Measurements from ENCODE around the gene TNFRSF21.
"Not testable (repeated sequence)": the region's sequence is repeated elsewhere in the genome, so short reads cannot be mapped to it uniquely, and the experiment has no call there.

Gene TNFRSF21

DNA sequence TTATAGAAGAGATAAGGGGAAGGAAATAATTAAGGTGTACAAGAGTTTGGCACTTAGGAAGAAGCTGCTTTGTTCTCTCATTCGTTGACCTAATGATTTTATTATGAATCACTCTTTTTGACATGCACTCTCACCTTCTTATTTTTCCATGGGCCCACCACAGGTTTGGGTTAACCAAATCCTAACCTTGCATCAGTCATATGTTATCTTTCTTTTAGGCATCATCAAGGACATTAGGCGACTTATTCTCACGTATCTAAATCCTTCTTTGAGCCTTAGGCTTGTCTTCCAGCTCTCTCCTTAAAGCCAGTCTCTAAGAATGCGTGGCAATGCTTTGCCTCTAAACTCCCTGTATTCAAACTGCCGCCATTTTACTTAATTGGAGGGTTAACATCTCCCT is 58.3 kb downstream of the TNFRSF21 start:
- DNase-seq (ENCODE audit: low read depth) = no peak

- no peak for DNase-seq (ENCODE audit: low read depth)
Observed at GRCh38 chr6:47250302-47250701, 59.4 kb downstream of the TNFRSF21 start.

- no peak for DNase-seq (ENCODE audit: low read depth)
Observed at GRCh38 chr6:47248446-47248845, 61.3 kb downstream of the TNFRSF21 start.

DNA sequence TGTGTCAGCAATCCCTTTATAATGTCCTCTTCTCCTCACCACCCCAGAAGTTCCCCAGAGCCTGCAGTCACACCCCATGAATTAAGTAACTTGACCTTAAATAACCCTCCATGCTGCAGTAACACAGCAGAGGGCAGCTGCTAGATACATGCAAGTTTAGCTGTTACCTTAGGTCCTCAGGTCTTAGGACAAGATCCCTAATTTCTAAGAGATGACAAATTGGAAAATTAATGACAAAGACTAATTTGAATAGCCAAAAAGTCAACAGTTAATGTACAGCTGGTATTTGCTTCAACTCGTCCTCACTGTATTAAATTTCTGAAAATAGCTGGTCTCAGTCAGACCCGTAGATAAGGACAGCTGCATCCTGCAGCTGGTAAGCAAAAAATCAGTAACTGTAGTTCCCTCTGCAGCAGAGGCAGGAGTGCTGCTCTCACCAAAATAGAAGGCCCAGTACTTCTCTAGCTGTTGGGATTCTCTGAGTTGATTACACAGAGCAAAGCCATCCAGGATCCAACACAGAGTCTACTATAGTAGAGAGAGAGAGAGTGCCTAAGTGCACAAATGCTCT is 62.4 kb downstream of the TNFRSF21 start:
- DNase-seq (ENCODE audit: low read depth) = no peak

- no peak for DNase-seq (ENCODE audit: low read depth)
Observed at GRCh38 chr6:47246551-47246950, 63.2 kb downstream of the TNFRSF21 start.

DNA sequence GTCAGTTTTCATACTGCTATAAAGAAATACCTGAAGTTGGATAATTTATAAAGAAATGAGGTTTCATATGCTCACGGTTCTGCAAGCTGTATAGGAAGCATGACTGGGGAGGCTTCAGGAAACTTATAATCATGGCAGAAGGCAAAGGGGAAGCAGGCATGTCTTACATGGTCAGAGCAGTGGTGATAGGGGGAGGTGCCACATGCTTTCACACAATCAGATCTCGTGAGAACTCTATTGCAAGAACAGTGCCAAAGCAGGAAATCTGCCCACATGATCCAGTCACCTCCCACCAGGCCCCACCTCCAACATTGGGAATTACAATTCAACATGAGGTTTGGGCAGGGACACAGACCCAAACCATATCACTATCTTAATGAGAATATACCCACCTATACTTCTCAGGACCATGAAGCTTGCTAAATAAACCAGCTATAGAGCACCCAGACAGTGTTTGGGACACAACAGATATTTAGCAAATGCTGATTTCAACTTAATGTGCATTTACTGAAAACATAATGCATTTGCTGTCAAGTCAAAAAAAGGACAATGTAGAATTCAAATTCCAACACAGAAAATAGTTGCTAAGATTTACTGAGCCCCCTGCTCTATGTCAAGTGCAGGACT is 63.8 kb downstream of the TNFRSF21 start:
- DNase-seq (ENCODE audit: low read depth) = no peak

GRCh38 chr6:47242483-47243386 is 67.0 kb downstream of the TNFRSF21 start:
- peak; percentile 63 for DNase-seq (ENCODE audit: low read depth)

GRCh38 chr6:47241742-47242482 is 67.8 kb downstream of the TNFRSF21 start:
- DNase-seq (ENCODE audit: low read depth) = no peak

GRCh38 chr6:47240277-47240890 is 69.3 kb downstream of the TNFRSF21 start:
- no peak for DNase-seq (ENCODE audit: low read depth)

- no peak for DNase-seq (ENCODE audit: low read depth)
Observed at GRCh38 chr6:47239546-47239945, 70.2 kb downstream of the TNFRSF21 start.

DNA sequence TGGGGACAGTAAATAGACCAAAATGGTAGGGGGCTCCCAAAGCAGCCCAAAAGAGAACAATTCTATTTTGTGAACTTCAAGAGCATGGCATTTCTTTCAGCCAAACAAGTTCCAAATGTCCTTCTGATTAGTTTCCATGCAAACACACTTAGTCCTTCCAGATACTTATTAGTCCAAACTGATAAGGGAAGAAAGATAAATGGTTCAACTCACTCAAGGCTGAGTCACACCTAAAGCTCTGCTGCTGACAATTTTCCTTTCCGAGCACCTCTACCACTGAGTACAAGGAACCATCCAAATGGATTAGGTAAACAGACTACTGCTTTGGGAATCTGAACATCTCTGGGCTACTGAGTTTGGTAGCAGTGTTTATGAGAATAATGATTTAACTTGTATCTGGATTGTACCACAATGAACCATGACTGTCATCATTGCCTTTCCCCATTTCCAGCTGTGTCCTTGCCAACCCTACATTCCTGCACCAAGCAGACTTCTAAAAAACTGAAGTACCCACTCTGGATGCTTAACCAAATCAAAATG is 71.2 kb downstream of the TNFRSF21 start:
- DNase-seq (ENCODE audit: low read depth) = no peak

- DNase-seq (ENCODE audit: low read depth) = no peak
Observed at GRCh38 chr6:47237196-47237595, 72.5 kb downstream of the TNFRSF21 start.

DNA sequence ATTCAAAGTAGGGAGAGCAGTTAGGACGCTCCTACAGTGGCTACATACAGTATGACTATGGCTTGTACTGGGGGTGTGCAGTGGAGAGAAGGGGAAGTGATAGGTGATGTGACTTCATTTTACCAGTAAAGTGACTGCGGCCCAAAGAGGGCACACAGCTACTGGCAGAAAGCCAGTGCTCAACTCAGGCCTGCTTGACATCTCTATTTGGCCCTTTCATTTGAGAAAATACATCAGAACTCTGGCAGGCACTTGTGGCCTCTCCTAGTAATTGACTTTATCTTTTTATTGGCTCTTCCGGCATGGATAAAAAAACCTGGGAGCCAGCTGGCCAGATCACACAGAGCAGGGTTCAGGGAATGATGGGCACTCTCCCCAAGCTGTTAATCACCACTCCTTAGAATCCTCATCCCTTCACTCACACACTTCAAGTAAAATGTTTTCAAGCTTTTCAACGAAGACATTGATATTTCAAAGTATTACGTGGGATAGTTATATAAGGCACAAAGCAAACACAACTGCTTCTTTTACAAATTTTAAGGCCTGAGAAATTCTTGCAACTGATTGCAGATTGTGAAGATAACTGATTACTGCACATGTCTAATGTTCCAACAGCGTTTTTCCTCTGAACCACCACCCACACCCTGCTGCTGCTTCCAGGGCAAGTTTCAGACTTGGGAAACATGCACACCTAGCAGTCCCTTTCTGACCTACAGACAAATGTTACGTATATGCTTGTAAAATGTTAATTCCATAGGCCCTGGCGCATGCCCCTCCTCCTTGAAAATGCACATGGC is 73.5 kb downstream of the TNFRSF21 start:
- DNase-seq (ENCODE audit: low read depth) = no peak

DNA sequence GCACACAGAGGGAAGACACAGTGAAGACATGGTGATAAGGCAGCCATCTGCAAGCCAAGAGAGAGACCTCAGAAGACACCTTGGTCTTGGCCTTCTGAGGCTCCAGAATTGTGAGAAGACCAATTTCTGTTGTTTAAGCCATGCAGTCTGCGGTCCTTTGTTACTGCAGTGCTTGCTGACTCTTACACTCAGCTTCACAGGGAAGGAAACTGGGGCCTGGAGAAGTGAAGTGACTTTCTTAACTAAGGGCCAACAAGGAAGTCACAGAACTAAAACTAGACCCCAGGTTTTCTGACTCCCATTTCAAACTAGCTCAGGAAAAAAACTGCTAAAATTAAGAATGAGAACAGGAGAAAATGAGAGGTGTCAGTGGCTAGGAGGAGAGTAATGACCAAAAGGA is 74.3 kb downstream of the TNFRSF21 start:
- DNase-seq (ENCODE audit: low read depth) = no peak

DNA sequence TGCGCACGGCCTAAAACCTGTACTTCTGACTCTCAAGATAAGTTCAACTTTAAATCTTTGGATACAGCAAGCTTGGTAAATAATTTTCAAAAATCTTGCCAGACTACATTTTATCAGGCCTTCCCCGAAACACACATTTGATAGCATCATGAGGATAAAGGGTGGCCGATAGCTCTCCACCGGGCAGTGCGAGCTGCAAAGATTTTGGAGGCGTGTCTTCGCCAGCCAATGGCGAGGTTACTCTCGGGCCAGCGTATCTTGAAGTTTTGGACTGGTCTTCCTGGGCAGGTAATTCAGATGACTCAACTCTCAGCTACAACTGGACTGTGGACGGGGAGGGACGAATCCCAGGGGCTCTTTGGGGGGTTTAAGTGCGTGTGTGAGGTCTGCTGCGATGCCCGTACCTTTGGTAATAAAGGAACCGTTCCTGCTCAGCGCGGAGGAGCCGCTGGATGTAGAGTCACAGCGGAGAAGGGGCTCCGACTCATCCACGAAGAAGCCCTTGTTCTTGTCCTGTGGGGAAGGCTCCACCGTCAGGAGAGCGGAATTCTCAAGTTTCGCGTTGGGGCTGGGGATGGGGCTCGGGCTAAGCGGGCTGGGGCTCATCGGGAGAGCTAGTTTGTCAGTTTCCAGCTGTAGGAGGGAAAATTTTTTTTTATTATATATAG is 75.3 kb downstream of the TNFRSF21 start:
- DNase-seq (ENCODE audit: low read depth) = no peak

DNA sequence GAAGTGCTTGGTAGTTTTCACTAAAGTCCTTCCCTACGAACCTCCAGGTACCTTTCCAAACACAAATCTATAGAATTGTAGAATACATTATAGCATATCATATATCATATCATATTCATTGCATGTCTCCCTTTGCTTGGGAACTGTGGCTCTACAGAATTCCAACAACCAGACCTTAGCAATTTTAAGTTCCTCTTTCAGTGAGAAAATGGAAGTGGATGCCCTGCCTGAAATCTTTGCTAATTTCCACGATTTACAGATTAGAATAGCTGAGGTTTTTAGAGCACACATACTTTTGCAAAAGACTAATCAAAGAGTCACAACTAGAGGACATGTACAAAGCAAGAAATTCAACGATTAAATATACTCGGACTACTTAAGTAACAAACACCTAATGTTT is 78.6 kb downstream of the TNFRSF21 start:
- no peak for DNase-seq (ENCODE audit: low read depth)

DNA sequence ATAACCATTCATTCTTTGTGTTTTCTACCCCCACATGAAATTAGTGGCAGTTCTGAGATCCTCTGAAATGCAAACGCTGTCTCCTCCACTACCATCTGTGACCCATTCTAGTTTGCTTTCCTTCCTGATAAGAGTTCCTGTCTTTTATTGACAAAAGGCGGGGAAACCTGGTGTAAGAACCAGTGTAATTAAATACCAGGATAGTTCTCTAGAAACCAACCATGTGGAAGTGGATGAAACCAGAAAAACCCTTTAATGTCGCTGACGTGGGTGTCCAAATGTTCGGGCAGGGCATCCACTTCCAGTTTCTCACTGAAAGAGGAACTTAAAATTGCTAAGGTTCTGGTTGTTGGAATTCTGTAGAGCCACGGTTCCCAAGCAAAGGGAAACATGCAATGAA is 79.1 kb downstream of the TNFRSF21 start:
- DNase-seq (ENCODE audit: low read depth) = no peak

- DNase-seq (ENCODE audit: low read depth) = no peak
Observed at GRCh38 chr6:47229255-47229654, 80.5 kb downstream of the TNFRSF21 start.

- DNase-seq (ENCODE audit: low read depth) = not testable (repeated sequence)
Observed at GRCh38 chr6:47228093-47228492, 81.6 kb downstream of the TNFRSF21 start.

GRCh38 chr6:47223251-47223650 is 86.5 kb downstream of the TNFRSF21 start:
- not testable (repeated sequence) for DNase-seq (ENCODE audit: low read depth)

All from GM04504 (cell line).